ENCODE measurements around the gene FAM98C. TPM values are rescaled to one million over a fixed set of nuclear protein-coding genes. Genes with fewer than 3 reads are reported as not detected.

FAM98C gene
- 16.9 to 28.0 TPM (median 26.3 TPM) in 5 replicates for total RNA-seq (2022; extraction: Qiagen RNA extraction; ENCODE audit: low read depth)

DNA sequence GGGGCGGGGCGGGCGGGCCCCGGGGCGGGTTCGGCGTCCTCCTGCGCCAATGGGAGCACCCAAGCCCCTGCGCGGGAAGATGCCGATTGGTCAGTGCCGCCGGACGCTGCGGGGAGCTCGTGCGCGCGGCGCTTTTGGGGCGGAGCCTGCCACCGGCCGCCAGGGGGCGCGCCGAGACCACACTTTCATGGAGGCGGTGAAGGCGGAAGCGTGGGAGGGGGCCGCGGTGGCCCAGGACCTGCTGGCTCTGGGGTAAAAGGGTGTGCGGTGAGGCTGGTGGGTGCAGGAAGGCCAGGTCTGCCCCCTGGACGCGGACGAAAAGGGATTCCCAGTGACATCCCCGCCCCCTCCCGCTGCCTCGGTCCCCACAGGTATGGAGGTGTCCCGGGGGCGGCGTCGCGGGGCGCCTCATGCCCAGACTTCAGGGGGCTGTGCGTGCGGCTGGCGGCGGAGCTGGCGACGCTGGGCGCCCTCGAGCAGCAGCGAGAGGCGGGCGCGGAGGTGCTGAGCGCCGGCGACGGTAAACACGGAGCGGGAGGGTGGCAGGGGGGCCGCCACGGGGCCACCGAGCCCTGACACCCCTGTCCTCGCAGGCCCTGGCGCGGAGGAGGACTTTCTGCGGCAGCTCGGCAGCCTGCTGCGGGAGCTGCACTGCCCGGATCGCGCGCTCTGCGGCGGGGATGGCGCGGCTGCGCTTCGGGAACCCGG, at the start of gene FAM98C:
TSS of gene FAM98C (plus strand) at position 127 of the 708 bp plus-strand sequence. CDS start at position 188, 61 bp downstream.

GRCh38 chr19:38374332-38375097, 28.4 kb upstream of the FAM98C start, which contains the start of gene PSMD8:
TSS of gene PSMD8 (plus strand) at chr19:38374571. CDS start at chr19:38374602, 31 bp downstream.

DNA sequence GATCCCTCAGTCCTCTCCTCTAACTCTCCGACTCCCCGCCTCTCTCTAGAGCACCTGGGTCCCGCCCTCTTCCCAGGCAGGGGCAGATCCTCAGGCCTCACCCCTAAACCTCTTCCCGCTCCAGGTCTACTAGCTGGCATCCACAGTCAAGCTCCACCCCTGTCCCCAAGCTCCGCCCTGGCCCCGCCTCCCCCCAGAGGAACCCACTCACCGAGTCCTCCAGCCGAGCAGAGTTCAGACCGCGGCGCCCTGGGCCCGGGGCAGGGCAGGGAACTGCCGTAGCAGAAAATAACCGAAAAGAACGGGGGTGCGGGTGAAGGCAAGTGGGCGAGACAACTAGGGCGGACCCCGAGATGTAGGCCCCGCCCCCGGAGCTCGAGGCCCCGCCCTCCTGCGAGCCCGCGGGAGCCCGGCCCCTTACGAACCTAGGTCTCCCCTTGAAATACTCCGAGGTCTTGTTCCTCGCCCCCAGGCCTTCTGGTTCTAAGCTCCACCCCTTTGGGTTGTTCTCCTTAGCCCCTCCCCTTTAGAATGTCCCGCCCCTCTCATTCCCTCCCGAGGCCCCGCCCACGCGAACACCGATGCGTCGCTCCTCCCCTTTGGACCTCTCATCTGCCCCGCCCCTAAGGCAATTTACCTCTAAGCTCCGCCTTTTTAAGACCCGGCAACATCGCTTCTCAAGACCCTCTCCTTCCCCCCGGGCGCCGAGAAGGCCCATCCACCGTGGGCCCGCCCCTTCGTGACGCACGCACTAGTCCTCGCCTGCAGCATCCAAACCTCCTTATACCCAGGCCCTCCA, 15.1 kb upstream of the FAM98C start, which contains the start of gene GGN:
TSS of gene GGN (minus strand) at position 485 of the 799 bp plus-strand sequence. CDS start 773 bp downstream, outside the sequence.

DNA sequence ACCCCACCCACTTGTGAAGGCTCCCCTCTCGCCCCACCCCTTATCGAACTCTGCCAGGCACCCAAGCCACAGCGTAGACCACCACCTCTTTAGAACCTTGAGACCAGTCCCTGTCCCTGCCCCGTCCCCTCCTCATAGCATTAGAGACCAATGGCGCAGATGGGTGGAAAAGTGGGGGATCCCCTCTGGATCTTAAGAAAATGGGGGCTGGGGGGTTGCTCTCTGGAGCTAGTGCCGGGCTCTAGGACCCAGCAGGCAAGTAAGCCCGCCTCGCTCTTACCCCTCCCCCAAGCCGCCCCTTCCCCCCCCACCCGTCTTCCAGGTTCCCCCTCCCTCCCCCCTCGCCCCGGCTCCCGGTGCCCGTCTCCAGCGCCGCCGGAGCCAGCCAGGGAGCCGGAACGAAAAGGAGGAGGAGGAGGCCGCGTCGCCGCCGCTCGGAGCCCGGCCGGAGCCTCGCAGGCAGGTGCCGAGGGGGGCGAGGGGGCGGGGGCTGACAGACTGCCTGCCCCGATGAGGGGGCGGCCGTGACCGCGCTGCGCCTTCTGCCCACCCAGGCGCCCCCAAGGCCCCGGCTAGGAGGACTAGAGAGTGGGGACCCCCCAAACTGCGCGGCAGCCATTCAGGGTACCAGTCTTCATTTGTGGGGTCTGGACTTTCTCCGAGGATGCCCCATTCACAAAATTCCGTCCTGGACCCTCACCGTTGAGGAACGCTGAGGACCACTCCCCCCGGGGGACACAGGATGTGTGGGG, 14.4 kb upstream of the FAM98C start, which contains the start of gene SPRED3:
TSS of gene SPRED3 (plus strand) at position 349 of the 752 bp plus-strand sequence. CDS start 1,606 bp downstream, outside the sequence.

GRCh38 chr19:38425810-38426466, 23.0 kb downstream of the FAM98C start, which contains the start of gene RASGRP4:
TSS of gene RASGRP4 (minus strand) at chr19:38426219. CDS start at chr19:38426091, 128 bp downstream.

GRCh38 chr19:38433268-38433733, 30.4 kb downstream of the FAM98C start, which contains the start of gene RYR1:
TSS of gene RYR1 (plus strand) at chr19:38433691. CDS start at chr19:38433830, 139 bp downstream.

Other genes starting within 250 kb of the FAM98C start
- gene DPF1, start 178.9 kb upstream of the FAM98C start, total RNA-seq (2022; extraction: Qiagen RNA extraction; ENCODE audit: low read depth): 3.5 to 4.8 TPM (median 4.5 TPM) in 5 replicates
- gene PPP1R14A, start 146.7 kb upstream of the FAM98C start, total RNA-seq (2022; extraction: Qiagen RNA extraction; ENCODE audit: low read depth): 98.1 to 110 TPM (median 107 TPM) in 5 replicates
- 266 to 360 TPM (median 337 TPM) in 5 replicates for gene SPINT2, start 138.5 kb upstream of the FAM98C start, total RNA-seq (2022; extraction: Qiagen RNA extraction; ENCODE audit: low read depth)
- 692 to 827 TPM (median 715 TPM) in 5 replicates for gene C19orf33, start 98.8 kb upstream of the FAM98C start, total RNA-seq (2022; extraction: Qiagen RNA extraction; ENCODE audit: low read depth)
- gene YIF1B, start 87.1 kb upstream of the FAM98C start, total RNA-seq (2022; extraction: Qiagen RNA extraction; ENCODE audit: low read depth): 101 to 136 TPM (median 126 TPM) in 5 replicates
- gene KCNK6, start 83.2 kb upstream of the FAM98C start, total RNA-seq (2022; extraction: Qiagen RNA extraction; ENCODE audit: low read depth): 4.2 to 5.4 TPM (median 4.9 TPM) in 5 replicates
- 0.62 to 1.4 TPM (median 1.1 TPM) in 5 replicates for gene CATSPERG, start 67.3 kb upstream of the FAM98C start, total RNA-seq (2022; extraction: Qiagen RNA extraction; ENCODE audit: low read depth)
- gene PSMD8, start 28.5 kb upstream of the FAM98C start, total RNA-seq (2022; extraction: Qiagen RNA extraction; ENCODE audit: low read depth): 452 to 527 TPM (median 502 TPM) in 5 replicates
- gene GGN, start 15.1 kb upstream of the FAM98C start, total RNA-seq (2022; extraction: Qiagen RNA extraction; ENCODE audit: low read depth): 0.25 to 0.56 TPM (median 0.28 TPM) in 5 replicates
- 1.8 to 3.1 TPM (median 2.6 TPM) in 5 replicates for gene SPRED3, start 14.4 kb upstream of the FAM98C start, total RNA-seq (2022; extraction: Qiagen RNA extraction; ENCODE audit: low read depth)
- 0.07 to 0.23 TPM (median 0.11 TPM) in 4 of 5 replicates, not detected in the other for gene RASGRP4, start 23.1 kb downstream of the FAM98C start, total RNA-seq (2022; extraction: Qiagen RNA extraction; ENCODE audit: low read depth)
- gene RYR1, start 30.6 kb downstream of the FAM98C start, total RNA-seq (2022; extraction: Qiagen RNA extraction; ENCODE audit: low read depth): 4.7 to 7.6 TPM (median 5.6 TPM) in 5 replicates
- gene MAP4K1, start 214.9 kb downstream of the FAM98C start, total RNA-seq (2022; extraction: Qiagen RNA extraction; ENCODE audit: low read depth): 0.40 to 3.6 TPM (median 0.85 TPM) in 5 replicates
- gene EIF3K, start 216.1 kb downstream of the FAM98C start, total RNA-seq (2022; extraction: Qiagen RNA extraction; ENCODE audit: low read depth): 684 to 1,048 TPM (median 735 TPM) in 5 replicates
- 751 to 1,254 TPM (median 1,147 TPM) in 5 replicates for gene ACTN4, start 244.6 kb downstream of the FAM98C start, total RNA-seq (2022; extraction: Qiagen RNA extraction; ENCODE audit: low read depth)

Data from A549 treated with GW870086 at 1 μM for 4 hours (cell line).